NCI-H524 (cell line): Measurements from ENCODE around the gene TEX12.

ENCODE experiments used
- DNase-seq, 2 experiments: peaks; one replicate each; lab custom pipeline; 2025; lab: John Stamatoyannopoulos, UW

Gene TEX12

DNA sequence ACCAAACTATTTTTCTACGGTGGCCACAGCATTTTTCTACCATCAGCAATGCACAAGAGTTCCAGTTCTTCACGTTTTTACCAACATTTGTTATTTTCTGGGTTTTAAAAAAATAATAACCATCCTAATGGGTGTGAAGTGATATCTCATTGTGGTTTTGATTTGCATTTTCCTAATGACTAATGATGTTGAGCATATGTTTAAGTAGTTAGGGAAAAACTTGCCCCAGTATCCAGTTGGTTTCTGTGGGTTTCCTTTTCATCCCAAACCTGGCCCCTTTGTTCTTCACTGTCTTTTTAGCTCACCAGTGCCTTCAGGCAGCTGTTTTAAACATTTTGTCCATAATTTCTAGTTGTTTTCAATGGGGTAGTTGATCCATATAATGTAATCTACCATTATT is 44.4 kb downstream of the TEX12 start:
- DNase-seq, result no peak

DNA sequence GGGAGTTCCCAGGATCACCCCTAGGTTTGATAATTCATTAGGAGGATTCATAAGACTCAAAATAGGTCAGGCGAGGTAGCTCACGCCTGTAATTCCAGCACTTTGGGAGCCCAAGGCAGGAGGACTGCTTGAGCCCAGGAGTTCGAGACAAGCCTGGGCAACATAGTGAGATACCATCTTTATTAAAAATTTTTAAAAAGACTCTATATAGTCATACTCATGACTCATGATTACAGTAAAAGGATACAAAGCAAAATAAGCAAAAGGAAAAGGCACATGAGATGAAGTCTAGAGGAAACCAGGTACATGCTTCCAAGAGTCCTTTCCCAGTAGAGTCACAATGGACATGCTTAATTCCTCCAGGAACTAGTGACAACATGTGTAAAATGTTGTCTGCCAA is 45.1 kb downstream of the TEX12 start:
- no peak for DNase-seq

DNA sequence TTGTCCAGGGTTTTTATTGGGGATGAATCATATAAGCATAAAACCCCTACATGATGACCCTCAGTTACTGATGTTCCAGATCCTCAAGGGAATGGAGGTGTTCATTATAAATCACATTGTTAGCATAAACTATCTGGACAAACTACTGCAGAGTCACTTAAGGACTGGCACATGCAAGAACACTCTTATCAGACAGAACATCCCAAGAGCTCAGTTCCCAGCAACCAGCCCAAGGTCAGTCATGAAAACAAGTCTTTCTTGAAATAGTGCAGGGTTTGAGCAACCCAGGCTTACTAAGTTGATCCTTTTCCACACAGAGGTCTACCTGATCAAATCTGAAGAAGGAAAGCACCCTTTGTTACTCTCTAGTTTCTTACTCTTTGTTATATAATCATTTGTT is 45.5 kb downstream of the TEX12 start:
- no peak for DNase-seq

DNA sequence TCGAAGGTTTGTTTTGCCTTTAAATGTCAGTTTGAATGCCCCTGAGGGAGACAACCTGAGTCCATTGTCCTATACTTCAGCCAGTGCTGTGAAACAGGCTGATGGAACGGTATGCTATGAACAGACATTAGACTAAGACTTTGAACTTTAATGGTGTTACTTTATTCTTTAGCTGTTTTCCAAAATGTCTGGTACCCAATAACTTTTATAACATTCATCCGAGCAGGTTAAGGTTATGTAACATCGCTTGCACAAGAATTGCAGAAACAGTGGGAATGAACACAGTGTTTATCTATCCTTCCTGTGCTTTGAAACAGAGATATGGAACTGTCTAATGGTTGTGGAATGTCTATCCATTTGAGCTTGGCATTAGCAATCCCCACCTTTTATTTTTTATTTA is 46.6 kb downstream of the TEX12 start:
- DNase-seq, result no peak

DNA sequence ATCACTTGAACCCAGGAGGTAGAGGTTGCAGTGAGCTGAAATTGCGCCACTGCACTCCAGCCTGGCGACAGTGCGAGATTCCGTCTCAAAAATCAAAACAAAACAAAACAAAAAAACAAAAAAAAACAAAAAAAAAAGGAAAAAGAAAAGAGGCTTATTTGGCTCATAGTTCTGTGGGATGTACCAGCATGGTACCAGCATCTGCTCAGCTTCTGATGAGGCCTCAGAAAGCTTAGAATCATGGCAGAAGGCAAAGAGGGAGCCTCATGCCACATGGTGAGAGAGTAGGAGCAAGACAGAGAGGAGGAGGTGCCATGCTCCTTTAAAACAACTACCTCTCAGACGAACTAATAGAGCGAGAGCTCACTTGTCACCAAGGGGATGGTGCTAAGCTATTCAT is 48.4 kb downstream of the TEX12 start:
- DNase-seq, result no peak

DNA sequence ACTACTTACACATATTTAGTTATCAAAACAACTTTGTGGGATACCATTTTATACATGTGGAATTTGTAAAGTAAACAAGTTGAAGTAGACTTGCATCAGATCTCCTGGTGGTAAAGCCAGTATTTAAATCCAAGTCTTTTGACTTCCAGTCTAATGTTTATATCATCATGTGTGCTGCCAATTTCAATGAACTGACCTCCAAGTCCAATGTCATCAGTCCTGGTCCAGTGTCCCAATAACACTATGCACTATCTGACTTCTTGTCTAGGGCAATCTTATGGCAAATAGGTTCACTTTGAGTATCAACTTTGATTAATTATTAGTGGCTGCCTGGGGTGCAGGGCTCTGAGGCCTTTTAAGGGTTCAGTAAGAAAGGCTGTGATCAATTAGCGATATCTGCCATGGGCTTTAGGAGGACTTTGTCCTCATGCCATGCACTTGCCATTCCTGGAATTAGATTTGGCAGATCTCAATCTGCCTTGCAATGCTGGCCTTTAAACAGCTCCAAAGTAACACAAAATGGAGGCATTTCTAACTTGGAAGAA is 49.5 kb downstream of the TEX12 start:
- no peak for DNase-seq

- DNase-seq, result peak; percentile 11 to 70
These were observed 52.5 kb downstream of the TEX12 start for GRCh38 chr11:112219476-112220232.

DNA sequence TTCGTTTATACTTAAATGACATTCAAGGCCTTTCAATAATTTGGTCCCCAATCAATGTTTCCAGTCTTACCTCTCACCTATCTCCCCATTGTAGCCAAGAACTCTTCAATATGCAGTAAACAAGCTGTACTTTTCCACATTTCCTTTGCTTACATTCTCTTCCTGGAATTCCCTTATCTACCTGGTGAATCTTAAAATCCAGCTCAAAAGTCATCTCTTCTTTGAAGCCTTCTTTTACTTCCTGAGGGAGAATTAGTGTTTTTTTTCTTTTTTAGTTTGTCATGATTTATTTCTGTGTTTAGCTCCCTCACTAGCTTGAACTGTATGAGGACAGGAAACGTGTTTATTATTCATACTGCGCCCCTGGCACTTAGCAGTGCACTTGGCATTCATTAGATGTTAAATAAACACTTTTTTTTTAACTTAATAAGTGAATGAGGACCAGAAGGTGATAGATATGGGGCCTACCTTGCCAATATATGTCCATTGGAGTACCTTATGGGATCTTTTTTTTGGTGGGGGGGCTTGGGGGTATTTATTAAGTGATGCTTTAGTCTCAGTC is 54.2 kb downstream of the TEX12 start:
- no peak for DNase-seq
